RPMI8226 (cell line): Measurements from ENCODE around the gene BIN1.

Experiments
- DNase-seq: peaks from one replicate; pipeline ENCODE4 v3.0.0-alpha.2; 2015

Gene BIN1

GRCh38 chr2:127054996-127055785 is 51.8 kb downstream of the BIN1 start:
- no peak for DNase-seq

- DNase-seq = no peak
Observed at GRCh38 chr2:127054604-127054930, 52.4 kb downstream of the BIN1 start.

- DNase-seq = no peak
Observed at GRCh38 chr2:127053731-127054603, 53.0 kb downstream of the BIN1 start.

- DNase-seq = no peak
Observed at GRCh38 chr2:127052771-127053691, 53.9 kb downstream of the BIN1 start.

- no peak for DNase-seq
Observed at GRCh38 chr2:127052057-127052770, 54.7 kb downstream of the BIN1 start.

- no peak for DNase-seq
Observed at GRCh38 chr2:127051116-127052056, 55.6 kb downstream of the BIN1 start.

- DNase-seq = no peak
Observed at GRCh38 chr2:127050803-127051115, 56.2 kb downstream of the BIN1 start.

- DNase-seq = peak; percentile 61
Observed at GRCh38 chr2:127049927-127050802, 56.8 kb downstream of the BIN1 start.

- DNase-seq = no peak
Observed at GRCh38 chr2:127048969-127049897, 57.7 kb downstream of the BIN1 start.

- DNase-seq = no peak
Observed at GRCh38 chr2:127048618-127048935, 58.4 kb downstream of the BIN1 start.

- DNase-seq = no peak
Observed at GRCh38 chr2:127047716-127048617, 59.0 kb downstream of the BIN1 start.

- DNase-seq = no peak
Observed at GRCh38 chr2:127047054-127047453, 59.9 kb downstream of the BIN1 start.

GRCh38 chr2:127046579-127046978 is 60.4 kb downstream of the BIN1 start:
- no peak for DNase-seq

- no peak for DNase-seq
Observed at GRCh38 chr2:127045792-127046501, 61.0 kb downstream of the BIN1 start.

- no peak for DNase-seq
Observed at GRCh38 chr2:127044977-127045661, 61.8 kb downstream of the BIN1 start.

- no peak for DNase-seq
Observed at GRCh38 chr2:127044165-127044718, 62.7 kb downstream of the BIN1 start.
